PC-9 (cell line): Measurements from ENCODE around the gene ZNF282. TPM values are rescaled to one million over a fixed set of nuclear protein-coding genes. Genes with fewer than 3 reads are reported as not detected.
"Not testable (repeated sequence)": the region's sequence is repeated elsewhere in the genome, so short reads cannot be mapped to it uniquely, and the experiment has no call there.

Experiments
- BruUV-seq: library from RNA; stranded (reverse); fragments of 400-500 nt; replicated peaks from 2 replicates; lab custom pipeline; 2021; lab: Mats Ljungman, UMichigan
- CTCF ChIA-PET: fragments of 300-600 bp; sonication (Branson Sonifier 250); formaldehyde crosslinking; loops from one replicate; lab custom pipeline; 2022; ENCODE audit warnings: antibody characterized with exemption; lab: Charles Lee
- POLR2A ChIA-PET: fragments of 300-600 bp; sonication (Branson Sonifier 250); formaldehyde crosslinking; loops from one replicate; lab custom pipeline; 2022; ENCODE audit warnings: antibody characterized with exemption; ENCODE audit not compliant: unreplicated experiment; lab: Charles Lee
- DNase-seq, 2 experiments: peaks; one replicate each; pipeline versions ENCODE4 v3.0.0 to v3.0.0-alpha.2; 2015 to 2022; ENCODE audit warnings: mixed read lengths in 1 of 2
- H2AFZ ChIP-seq: fragments of 200-600 bp; sonication (generic); 2 replicates; pipeline ENCODE4 v1.8.1; 2017; ENCODE audit warnings: antibody characterized with exemption
- H3F3A ChIP-seq: fragments of 200-600 bp; sonication (generic); 2 replicates; pipeline ENCODE4 v1.8.1; 2017; ENCODE audit warnings: antibody characterized with exemption, mild to moderate bottlenecking, low read depth; ENCODE audit not compliant: insufficient read depth
- H3K27ac ChIP-seq: fragments of 200-600 bp; sonication (generic); 2 replicates; pipeline ENCODE4 v1.6.1; 2016; ENCODE audit warnings: mixed run types
- H3K27me3 ChIP-seq: fragments of 200-600 bp; sonication (generic); 2 replicates; pipeline ENCODE4 v1.6.1; 2016; ENCODE audit warnings: low read depth, mixed run types; ENCODE audit not compliant: insufficient read depth
- H3K36me3 ChIP-seq: fragments of 200-600 bp; sonication (generic); 2 replicates; pipeline ENCODE4 v1.6.1; 2016; ENCODE audit warnings: low read depth, mixed run types
- H3K4me1 ChIP-seq: fragments of 200-600 bp; sonication (generic); replicated peaks from 2 replicates; pipeline ENCODE4 v1.6.1; 2016; ENCODE audit warnings: mixed run types; ENCODE audit not compliant: insufficient read depth
- H3K4me2 ChIP-seq: fragments of 200-600 bp; sonication (generic); 2 replicates; pipeline ENCODE4 v1.6.1; 2017; ENCODE audit warnings: mixed run types
- H3K4me3 ChIP-seq: fragments of 200-600 bp; sonication (generic); 2 replicates; pipeline ENCODE4 v1.6.1; 2016; ENCODE audit warnings: mixed run types
- H3K79me2 ChIP-seq: fragments of 200-600 bp; sonication (generic); 2 replicates; pipeline ENCODE4 v1.6.1; 2017; ENCODE audit warnings: low read depth, mixed run types
- H3K9me2 ChIP-seq: fragments of 200-600 bp; sonication (generic); 2 replicates; pipeline ENCODE4 v1.8.1; 2017; ENCODE audit warnings: mild to moderate bottlenecking; ENCODE audit not compliant: insufficient read depth
- H3K9me3 ChIP-seq: fragments of 200-600 bp; sonication (generic); 2 replicates; pipeline ENCODE4 v1.8.1; 2016; ENCODE audit warnings: low read depth; ENCODE audit not compliant: insufficient read depth
- H4K20me1 ChIP-seq: fragments of 200-600 bp; sonication (generic); 2 replicates; pipeline ENCODE4 v1.8.1; 2017; ENCODE audit not compliant: insufficient read depth
- CTCF ChIP-seq: fragments of 200-600 bp; sonication (generic); conservative IDR thresholded peaks from 2 replicates; pipeline ENCODE4 v1.6.1; 2017; ENCODE audit warnings: mixed run types, antibody characterized with exemption, mild to moderate bottlenecking, moderate library complexity
- EZH2 ChIP-seq: fragments of 200-600 bp; sonication (generic); IDR thresholded peaks from 2 replicates; pipeline ENCODE4 v1.8.0; 2017; ENCODE audit warnings: antibody characterized with exemption, low read depth
- intact Hi-C: fragments of 100-400 bp; cut with micrococcal nuclease; formaldehyde crosslinking; loops from one replicate; pipeline ENCODE4 v1.10.0; 2022; ENCODE audit not compliant: unreplicated experiment
- total RNA-seq: library from RNA; stranded (reverse); gene quantifications from 2 replicates; pipeline ENCODE4 v1.2.3, GENCODE V29; 2021

ZNF282 gene
- total RNA-seq, 1 experiment from 2014 or later = 35.9 TPM

- intact Hi-C loops = loop anchor here (1.0 to 2.0 kb wide), 6 partner anchors 23 to 362 kb away; partner anchors contain the start of genes ZNF212, ZNF282 and ZNF746
- Histone ChIP-seq H3K9me3 (no peaks in the 10 kb centered on the region), H3K4me1 (peaks cover 16% of the 10 kb centered on the region; the same call in 1 of the 2 replicates), H3K27me3 (no peaks in the 10 kb centered on the region), H2AFZ (peak within 1 kb of the TSS; percentile 90), H3K4me3 (peak within 1 kb of the TSS; percentile 89), H3K4me2 (peak within 1 kb of the TSS; percentile 90), H3K27ac (peak within 1 kb of the TSS; percentile 74), H3K79me2 (peaks cover 19% of the 10 kb centered on the region), H3K9me2 (no peaks in the 10 kb centered on the region), H3K36me3 (0 out of 2 replicates have a peak, but pooled peaks cover 12% of the 10 kb centered on the region), H4K20me1 (peaks cover 4% of the 10 kb centered on the region), H3F3A (peaks cover 29% of the 10 kb centered on the region)
- ChIA-PET CTCF (interaction anchor here (0.6 to 2.4 kb wide), 7 partner anchors 23 to 479 kb away, joined by 3 to 10 read pairs (median 3); partner anchors contain the start of gene ZNF282), POLR2A (interaction anchor here (0.6 kb wide), 1 partner anchor 23 kb away, joined by 5 read pairs; no protein-coding TSS in a partner anchor)
- BruUV-seq = no TSS peak
- peak; percentile 74 to 90 for DNase-seq
- TF ChIP-seq EZH2 = no peak
- peak; percentile 68 for TF ChIP-seq CTCF
Measured at GRCh38 chr7:149261829-149262617, 66.7 kb downstream of the ZNF282 start, which contains the start of gene ZNF783. TSS of gene ZNF783 (plus strand) at chr7:149262196. CDS start at chr7:149262334, 138 bp downstream.

- peaks cover 11% of the 10 kb centered on the region for H3F3A ChIP-seq
- no peaks in the 10 kb centered on the region for H3K27me3 ChIP-seq
- peaks cover 23% of the 10 kb centered on the region for H3K79me2 ChIP-seq
- no peaks in the 10 kb centered on the region for H3K9me2 ChIP-seq
- H2AFZ ChIP-seq = no peak overlapping the region
- no peak for TF ChIP-seq EZH2
- no peak for TF ChIP-seq CTCF
- CTCF ChIA-PET = interaction anchor here (0.6 kb wide), 1 partner anchor 90 kb away, joined by 3 read pairs; no protein-coding TSS in a partner anchor
- H3K4me1 ChIP-seq = peaks cover 10% of the 10 kb centered on the region; the same call in 1 of the 2 replicates
- peaks cover 19% of the 10 kb centered on the region for H4K20me1 ChIP-seq
- H3K9me3 ChIP-seq = no peaks in the 10 kb centered on the region
- no peak overlapping the region for H3K4me3 ChIP-seq
- DNase-seq = no peak
- H3K27ac ChIP-seq = no peak overlapping the region
- intact Hi-C loops = no loop called here
- POLR2A ChIA-PET = no interaction called here
- H3K36me3 ChIP-seq = peaks cover 32% of the 10 kb centered on the region
- H3K4me2 ChIP-seq = no peak overlapping the region
- no TSS peak for BruUV-seq
Measured at GRCh38 chr7:149266451-149266850, 71.1 kb downstream of the ZNF282 start.

DNA sequence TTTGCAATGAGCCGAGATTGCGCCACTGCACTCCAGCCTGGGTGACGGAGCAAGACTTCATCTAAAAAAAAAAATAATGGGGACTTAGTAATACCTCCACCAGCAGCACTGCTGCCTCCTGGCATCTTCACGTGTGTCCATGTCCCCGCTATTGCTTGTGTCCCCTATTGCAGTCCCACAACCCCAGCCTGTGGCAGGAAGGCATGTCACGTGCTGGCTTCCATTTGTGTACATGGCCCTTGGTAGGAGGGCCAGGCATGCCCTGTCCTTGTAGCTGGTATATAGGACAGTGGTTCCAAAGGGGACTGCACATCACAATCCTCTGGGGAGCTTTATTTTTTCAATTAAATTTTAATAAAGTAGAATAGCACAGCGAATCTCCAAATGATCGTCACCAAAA lies 72.4 kb downstream of the ZNF282 start:
- Histone ChIP-seq H3K36me3 (peaks cover 44% of the 10 kb centered on the region), H3K4me3 (no peak overlapping the region), H3K27ac (no peak overlapping the region), H3K4me1 (0 out of 2 replicates have a peak, but pooled peaks cover 9% of the 10 kb centered on the region), H3K79me2 (peaks cover 20% of the 10 kb centered on the region), H3K27me3 (no peaks in the 10 kb centered on the region), H3K9me2 (no peaks in the 10 kb centered on the region), H2AFZ (no peak overlapping the region), H3F3A (peaks cover 5% of the 10 kb centered on the region; the same call in 1 of the 2 replicates), H4K20me1 (peaks cover 19% of the 10 kb centered on the region), H3K4me2 (no peak overlapping the region), H3K9me3 (no peaks in the 10 kb centered on the region)
- no TSS peak for BruUV-seq
- intact Hi-C loops = no loop called here
- TF ChIP-seq CTCF (no peak), EZH2 (no peak)
- ChIA-PET POLR2A (no interaction called here), CTCF (interaction anchor here (0.6 to 0.7 kb wide), 2 partner anchors 38 to 1330 kb away, joined by 3 read pairs; no protein-coding TSS in a partner anchor)
- DNase-seq = peak in 1 of 2 experiments; percentile 34

GRCh38 chr7:149274424-149274823 lies 79.1 kb downstream of the ZNF282 start:
- H3K4me1 ChIP-seq, H3K4me2 ChIP-seq, H3F3A ChIP-seq, intact Hi-C loops, H3K27me3 ChIP-seq, H3K27ac ChIP-seq, H3K9me2 ChIP-seq, H2AFZ ChIP-seq, BruUV-seq, H4K20me1 ChIP-seq, DNase-seq, H3K9me3 ChIP-seq, POLR2A ChIA-PET, H3K4me3 ChIP-seq, H3K79me2 ChIP-seq: not testable (repeated sequence)
- peaks cover 37% of the 10 kb centered on the region for H3K36me3 ChIP-seq
- CTCF ChIA-PET = interaction anchor here (0.7 kb wide), 1 partner anchor 230 kb away, joined by 4 read pairs; no protein-coding TSS in a partner anchor
